HCT116 (cell line): ENCODE data around the gene TMEM178B. TPM values are rescaled to one million over a fixed set of nuclear protein-coding genes. Genes with fewer than 3 reads are reported as not detected.

Experiments used
- ATAC-seq: fragments of 200-7000 bp; cut with Tn5 transposase; 2 replicates; pipeline ENCODE4 v1.9.1; 2020; ENCODE audit warnings: mild to moderate bottlenecking, moderate library complexity
- BruUV-seq: library from RNA; stranded (reverse); fragments of 400-500 nt; replicated peaks from 2 replicates; lab custom pipeline; 2021; lab: Mats Ljungman, UMichigan
- CTCF ChIA-PET: fragments of 300-600 bp; sonication (Branson Sonifier 250); formaldehyde crosslinking; loops from one replicate; lab custom pipeline; 2021; ENCODE audit warnings: antibody characterized with exemption; lab: Charles Lee
- POLR2A ChIA-PET: fragments of 300-600, 350-600 bp; sonication (Branson Sonifier 250); formaldehyde crosslinking; loops from one replicate; lab custom pipeline; 2021; ENCODE audit warnings: antibody characterized with exemption; lab: Charles Lee
- RAD21 ChIA-PET, 2 experiments: fragments of 300-600 bp; sonication (Branson Sonifier 250); formaldehyde crosslinking; loops; one replicate each; lab custom pipeline; 2023; ENCODE audit warnings: low total read pairs in 2 of 2; ENCODE audit not compliant: uncharacterized antibody in 2 of 2, unreplicated experiment in 2 of 2, low non-redundant PET in 1 of 2; lab: Charles Lee
- DNase-seq: peaks from one replicate; pipeline ENCODE4 v3.0.0-alpha.2; 2010; ENCODE audit warnings: low read depth, low spot score
- H2AFZ ChIP-seq: fragments of 200-600 bp; shearing (Covaris generic), sonication (generic); 2 replicates; pipeline ENCODE4 v1.6.1; 2017; ENCODE audit warnings: low read depth, mixed run types, mixed read lengths, antibody characterized with exemption, low read length; ENCODE audit not compliant: poor library complexity, severe bottlenecking
- H3K27ac ChIP-seq: 2 replicates; pipeline ENCODE4 v1.5.1; 2012; ENCODE audit warnings: low read depth, low read length
- H3K27me3 ChIP-seq: fragments of 200-600 bp; sonication (generic); 2 replicates; pipeline ENCODE4 v1.6.1; 2016; ENCODE audit warnings: mixed run types, low read length, mixed read lengths; ENCODE audit not compliant: insufficient read depth
- H3K36me3 ChIP-seq, 2 experiments: fragments of 200-500 bp in 1 of 2; fragments of 200-600 bp in 1 of 2; sonication (Bioruptor generic) in 1 of 2; sonication (generic) in 1 of 2; 2 replicates each; pipeline versions ENCODE4 v1.5.1 to v1.6.1; 2014 to 2016; ENCODE audit warnings: low read length in 2 of 2, inconsistent platforms in 1 of 2, mixed read lengths in 1 of 2, mixed run types in 1 of 2; ENCODE audit not compliant: insufficient read depth in 2 of 2, control insufficient read depth in 1 of 2
- H3K4me1 ChIP-seq, 2 experiments: fragments of 200-600 bp in 1 of 2; sonication (generic) in 1 of 2; 2 replicates each; pipeline versions ENCODE4 v1.5.1 to v1.6.1; 2012 to 2017; ENCODE audit warnings: low read length in 2 of 2, inconsistent platforms in 1 of 2, mild to moderate bottlenecking in 1 of 2, mixed read lengths in 1 of 2, mixed run types in 1 of 2, moderate library complexity in 1 of 2; ENCODE audit not compliant: insufficient read depth in 2 of 2, control insufficient read depth in 1 of 2
- H3K4me2 ChIP-seq: fragments of 200-600 bp; sonication (generic); 2 replicates; pipeline ENCODE4 v1.6.1; 2017; ENCODE audit warnings: mixed run types, low read length, mixed read lengths
- H3K4me3 ChIP-seq, 2 experiments: fragments of 200-600 bp in 1 of 2; sonication (generic) in 1 of 2; replicated peaks in 1 of 2; 2 replicates each; pipeline ENCODE4 v1.5.1; 2011 to 2016; ENCODE audit warnings: low read length in 2 of 2, control low read depth in 1 of 2, low read depth in 1 of 2, mild to moderate bottlenecking in 1 of 2, mixed read lengths in 1 of 2, mixed run types in 1 of 2
- H3K79me2 ChIP-seq: fragments of 200-600 bp; sonication (generic); 2 replicates; pipeline ENCODE4 v1.6.1; 2017; ENCODE audit warnings: mild to moderate bottlenecking, mixed run types, low read length, moderate library complexity, mixed read lengths; ENCODE audit not compliant: insufficient read depth
- H3K9ac ChIP-seq: fragments of 200-600 bp; sonication (generic); 2 replicates; pipeline ENCODE4 v1.6.1; 2016; ENCODE audit warnings: low read length, mixed read lengths
- H3K9me2 ChIP-seq: fragments of 200-600 bp; sonication (generic), shearing (Covaris generic); 2 replicates; pipeline ENCODE4 v1.6.1; 2017; ENCODE audit warnings: mixed run types, mild to moderate bottlenecking, moderate library complexity; ENCODE audit not compliant: insufficient read depth
- H3K9me3 ChIP-seq, 2 experiments: fragments of 200-500 bp in 1 of 2; fragments of 200-600 bp in 1 of 2; sonication (Bioruptor generic) in 1 of 2; sonication (generic) in 1 of 2; 2 replicates each; pipeline ENCODE4 v1.6.1; 2014 to 2017; ENCODE audit warnings: low read length in 2 of 2, mixed read lengths in 2 of 2, inconsistent platforms in 1 of 2, low read depth in 1 of 2, mild to moderate bottlenecking in 1 of 2, mixed run types in 1 of 2, moderate library complexity in 1 of 2; ENCODE audit not compliant: control insufficient read depth in 1 of 2, insufficient read depth in 1 of 2
- H4K20me1 ChIP-seq: fragments of 200-600 bp; sonication (generic), shearing (Covaris generic); 2 replicates; pipeline ENCODE4 v1.6.1; 2017; ENCODE audit warnings: mixed run types, mild to moderate bottlenecking, moderate library complexity; ENCODE audit not compliant: insufficient read depth
- CBX3 ChIP-seq: IDR thresholded peaks from 2 replicates; pipeline ENCODE4 v1.6.1; 2012; ENCODE audit warnings: low read depth
- EGR1 ChIP-seq: IDR thresholded peaks from 2 replicates; pipeline ENCODE4 v1.6.1; 2012; ENCODE audit warnings: low read depth
- POLR2AphosphoS5 ChIP-seq: IDR thresholded peaks from 2 replicates; pipeline ENCODE4 v1.6.1; 2011; ENCODE audit warnings: mild to moderate bottlenecking, low read depth, low read length, moderate library complexity
- RAD21 ChIP-seq: IDR thresholded peaks from 2 replicates; pipeline ENCODE4 v1.6.1; 2012; ENCODE audit warnings: low read depth, mild to moderate bottlenecking
- SIN3A ChIP-seq: IDR thresholded peaks from 2 replicates; pipeline ENCODE4 v1.6.1; 2012; ENCODE audit warnings: low read depth
- intact Hi-C: fragments of 100-400 bp; cut with micrococcal nuclease; formaldehyde crosslinking; loops from 2 replicates; pipeline ENCODE4 v1.10.0; 2022
- total RNA-seq: library from RNA; stranded (reverse); gene quantifications from one replicate; pipeline ENCODE4 v1.2.1, GENCODE V29; 2021; ENCODE audit not compliant: unreplicated experiment
- TF ChIP-seq, protein P1 (sequence below): IDR thresholded peaks from 2 replicates; pipeline ENCODE4 v1.6.1; 2011; ENCODE audit warnings: mild to moderate bottlenecking, low read length, moderate library complexity; ENCODE audit not compliant: insufficient replicate concordance; ENCODE audit errors: extremely low read depth
- TF ChIP-seq, protein P2 (sequence below): IDR thresholded peaks from 2 replicates; pipeline ENCODE4 v1.6.1; 2012; ENCODE audit warnings: low read depth
- TF ChIP-seq, protein P3 (sequence below), 3 experiments: fragments of 200-600 bp in 1 of 3; sonication (generic) in 1 of 3; IDR thresholded peaks in 2 of 3; conservative IDR thresholded peaks in 1 of 3; 2 replicates each; pipeline ENCODE4 v1.5.1; 2012 to 2017; ENCODE audit warnings: low read depth in 2 of 3, low read length in 2 of 3, antibody characterized with exemption in 1 of 3, borderline replicate concordance in 1 of 3, control low read depth in 1 of 3, mild to moderate bottlenecking in 1 of 3, mixed read lengths in 1 of 3, mixed run types in 1 of 3, moderate library complexity in 1 of 3; ENCODE audit not compliant: insufficient read depth in 1 of 3

TMEM178B gene
- total RNA-seq, 1 experiment from 2014 or later = 0.02 TPM

DNA sequence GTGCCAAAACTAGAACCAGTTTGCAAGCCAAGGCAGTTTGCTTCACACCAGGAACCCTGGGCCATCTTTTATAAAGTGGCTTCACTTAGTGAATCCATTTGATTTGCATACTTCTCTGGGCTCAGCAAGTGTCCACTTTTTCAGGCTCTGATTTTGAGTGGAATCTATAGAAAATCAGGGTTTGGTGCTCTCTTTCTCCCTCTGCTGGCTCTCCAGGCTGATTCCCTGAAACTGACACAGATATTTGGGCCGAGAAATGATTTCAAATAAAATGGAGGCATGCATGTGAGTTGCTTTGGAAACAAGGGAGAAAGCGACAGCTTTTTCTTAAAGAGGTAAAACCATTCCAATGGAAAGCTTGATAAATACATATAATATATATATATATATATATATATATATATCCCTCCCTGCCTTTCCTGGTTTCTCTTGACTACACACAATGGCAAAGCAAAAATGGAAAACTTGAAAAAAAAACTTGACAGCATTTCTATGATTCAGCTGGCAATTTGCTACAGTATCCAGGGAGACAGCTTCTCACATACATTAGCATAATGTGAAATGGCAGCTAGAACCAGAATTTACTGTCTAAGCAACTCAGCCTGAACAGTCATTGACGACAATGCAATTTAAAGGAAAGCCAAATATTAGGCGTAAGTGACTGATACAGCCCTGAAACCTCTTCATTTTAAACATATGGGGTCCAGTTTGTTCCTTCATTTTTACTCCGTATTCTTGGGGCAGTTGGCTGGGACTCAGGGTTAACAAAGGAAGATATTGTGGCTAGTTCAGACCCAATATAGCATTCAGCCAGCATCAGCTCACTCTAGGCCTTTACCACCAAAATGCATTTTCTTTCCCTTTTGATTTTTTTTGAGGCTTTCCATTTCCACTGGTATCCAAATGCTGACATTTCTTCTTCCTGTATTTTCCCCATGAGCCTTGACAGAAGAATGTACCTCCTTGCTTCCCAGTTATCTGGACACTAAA, 188.5 kb downstream of the TMEM178B start:
- Histone ChIP-seq H3K4me1 (no peaks in the 10 kb centered on the region), H3K27ac (no peak overlapping the region), H3K9me3 (no peaks in the 10 kb centered on the region), H3K9me2 (no peaks in the 10 kb centered on the region), H3K27me3 (peaks cover 13% of the 10 kb centered on the region), H3K36me3 (no peaks in the 10 kb centered on the region), H2AFZ (no peak overlapping the region), H3K4me3 (no peak overlapping the region), H3K4me2 (no peak overlapping the region), H3K79me2 (no peaks in the 10 kb centered on the region), H4K20me1 (no peaks in the 10 kb centered on the region), H3K9ac (no peak overlapping the region)
- ChIA-PET POLR2A (no interaction called here), CTCF (no interaction called here), RAD21 (no interaction called here)
- BruUV-seq = no TSS peak
- DNase-seq (no peak), ATAC-seq (no peak)
- intact Hi-C loops = loop anchor here (10.0 kb wide), 1 partner anchor 272 kb away; no protein-coding TSS in a partner anchor
- TF ChIP-seq CBX3 = no peak
- no peak; the same call in 1 of the 2 replicates for TF ChIP-seq RAD21
- TF ChIP-seq, protein P1, sequence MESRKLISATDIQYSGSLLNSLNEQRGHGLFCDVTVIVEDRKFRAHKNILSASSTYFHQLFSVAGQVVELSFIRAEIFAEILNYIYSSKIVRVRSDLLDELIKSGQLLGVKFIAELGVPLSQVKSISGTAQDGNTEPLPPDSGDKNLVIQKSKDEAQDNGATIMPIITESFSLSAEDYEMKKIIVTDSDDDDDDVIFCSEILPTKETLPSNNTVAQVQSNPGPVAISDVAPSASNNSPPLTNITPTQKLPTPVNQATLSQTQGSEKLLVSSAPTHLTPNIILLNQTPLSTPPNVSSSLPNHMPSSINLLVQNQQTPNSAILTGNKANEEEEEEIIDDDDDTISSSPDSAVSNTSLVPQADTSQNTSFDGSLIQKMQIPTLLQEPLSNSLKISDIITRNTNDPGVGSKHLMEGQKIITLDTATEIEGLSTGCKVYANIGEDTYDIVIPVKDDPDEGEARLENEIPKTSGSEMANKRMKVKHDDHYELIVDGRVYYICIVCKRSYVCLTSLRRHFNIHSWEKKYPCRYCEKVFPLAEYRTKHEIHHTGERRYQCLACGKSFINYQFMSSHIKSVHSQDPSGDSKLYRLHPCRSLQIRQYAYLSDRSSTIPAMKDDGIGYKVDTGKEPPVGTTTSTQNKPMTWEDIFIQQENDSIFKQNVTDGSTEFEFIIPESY = no peak
- no peak for TF ChIP-seq SIN3A
- no peak for TF ChIP-seq EGR1
- TF ChIP-seq POLR2AphosphoS5 = no peak
- TF ChIP-seq, protein P2, sequence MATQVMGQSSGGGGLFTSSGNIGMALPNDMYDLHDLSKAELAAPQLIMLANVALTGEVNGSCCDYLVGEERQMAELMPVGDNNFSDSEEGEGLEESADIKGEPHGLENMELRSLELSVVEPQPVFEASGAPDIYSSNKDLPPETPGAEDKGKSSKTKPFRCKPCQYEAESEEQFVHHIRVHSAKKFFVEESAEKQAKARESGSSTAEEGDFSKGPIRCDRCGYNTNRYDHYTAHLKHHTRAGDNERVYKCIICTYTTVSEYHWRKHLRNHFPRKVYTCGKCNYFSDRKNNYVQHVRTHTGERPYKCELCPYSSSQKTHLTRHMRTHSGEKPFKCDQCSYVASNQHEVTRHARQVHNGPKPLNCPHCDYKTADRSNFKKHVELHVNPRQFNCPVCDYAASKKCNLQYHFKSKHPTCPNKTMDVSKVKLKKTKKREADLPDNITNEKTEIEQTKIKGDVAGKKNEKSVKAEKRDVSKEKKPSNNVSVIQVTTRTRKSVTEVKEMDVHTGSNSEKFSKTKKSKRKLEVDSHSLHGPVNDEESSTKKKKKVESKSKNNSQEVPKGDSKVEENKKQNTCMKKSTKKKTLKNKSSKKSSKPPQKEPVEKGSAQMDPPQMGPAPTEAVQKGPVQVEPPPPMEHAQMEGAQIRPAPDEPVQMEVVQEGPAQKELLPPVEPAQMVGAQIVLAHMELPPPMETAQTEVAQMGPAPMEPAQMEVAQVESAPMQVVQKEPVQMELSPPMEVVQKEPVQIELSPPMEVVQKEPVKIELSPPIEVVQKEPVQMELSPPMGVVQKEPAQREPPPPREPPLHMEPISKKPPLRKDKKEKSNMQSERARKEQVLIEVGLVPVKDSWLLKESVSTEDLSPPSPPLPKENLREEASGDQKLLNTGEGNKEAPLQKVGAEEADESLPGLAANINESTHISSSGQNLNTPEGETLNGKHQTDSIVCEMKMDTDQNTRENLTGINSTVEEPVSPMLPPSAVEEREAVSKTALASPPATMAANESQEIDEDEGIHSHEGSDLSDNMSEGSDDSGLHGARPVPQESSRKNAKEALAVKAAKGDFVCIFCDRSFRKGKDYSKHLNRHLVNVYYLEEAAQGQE = no peak
- TF ChIP-seq, protein P3, sequence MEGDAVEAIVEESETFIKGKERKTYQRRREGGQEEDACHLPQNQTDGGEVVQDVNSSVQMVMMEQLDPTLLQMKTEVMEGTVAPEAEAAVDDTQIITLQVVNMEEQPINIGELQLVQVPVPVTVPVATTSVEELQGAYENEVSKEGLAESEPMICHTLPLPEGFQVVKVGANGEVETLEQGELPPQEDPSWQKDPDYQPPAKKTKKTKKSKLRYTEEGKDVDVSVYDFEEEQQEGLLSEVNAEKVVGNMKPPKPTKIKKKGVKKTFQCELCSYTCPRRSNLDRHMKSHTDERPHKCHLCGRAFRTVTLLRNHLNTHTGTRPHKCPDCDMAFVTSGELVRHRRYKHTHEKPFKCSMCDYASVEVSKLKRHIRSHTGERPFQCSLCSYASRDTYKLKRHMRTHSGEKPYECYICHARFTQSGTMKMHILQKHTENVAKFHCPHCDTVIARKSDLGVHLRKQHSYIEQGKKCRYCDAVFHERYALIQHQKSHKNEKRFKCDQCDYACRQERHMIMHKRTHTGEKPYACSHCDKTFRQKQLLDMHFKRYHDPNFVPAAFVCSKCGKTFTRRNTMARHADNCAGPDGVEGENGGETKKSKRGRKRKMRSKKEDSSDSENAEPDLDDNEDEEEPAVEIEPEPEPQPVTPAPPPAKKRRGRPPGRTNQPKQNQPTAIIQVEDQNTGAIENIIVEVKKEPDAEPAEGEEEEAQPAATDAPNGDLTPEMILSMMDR (IDR thresholded peaks at IDR 0.05 in 2 of 3, conservative IDR thresholded peaks at IDR 0.05 in 1 of 3; ENCODE audit: borderline replicate concordance in 1 of 3, insufficient read depth in 1 of 3, low read depth in 2 of 3, low read length in 2 of 3) = peak; percentile 5 to 42 (median 37); a peak in 4 of 6 replicates
